ENCODE measurements around the gene MSANTD3.
"Not testable (repeated sequence)": the region's sequence is repeated elsewhere in the genome, so short reads cannot be mapped to it uniquely, and the experiment has no call there.

Gene MSANTD3

GRCh38 chr9:100417815-100418214, 9.1 kb upstream of the MSANTD3 start:
- no peak for TF ChIP-seq CTCF (IDR thresholded peaks at IDR 0.05; ENCODE audit: low read depth, low read length, missing control alignments)
- DNase-seq (ENCODE audit: low read depth): no peak
- no peak overlapping the region for H3K4me3 ChIP-seq (ENCODE audit: low read depth, low read length)

GRCh38 chr9:100419166-100419565, 7.8 kb upstream of the MSANTD3 start:
- no peak overlapping the region for H3K4me3 ChIP-seq (ENCODE audit: low read depth, low read length)
- no peak for TF ChIP-seq CTCF (IDR thresholded peaks at IDR 0.05; ENCODE audit: low read depth, low read length, missing control alignments)
- DNase-seq (ENCODE audit: low read depth): no peak

GRCh38 chr9:100421116-100421515, 5.8 kb upstream of the MSANTD3 start:
- DNase-seq (ENCODE audit: low read depth): not testable (repeated sequence)

GRCh38 chr9:100425758-100426157, 1.2 kb upstream of the MSANTD3 start:
- TF ChIP-seq CTCF (IDR thresholded peaks at IDR 0.05; ENCODE audit: low read depth, low read length, missing control alignments): no peak
- no peak for DNase-seq (ENCODE audit: low read depth)
- no peak overlapping the region for H3K4me3 ChIP-seq (ENCODE audit: low read depth, low read length)

More at GRCh38 chr9:100421116-100421515, 5.8 kb upstream of the MSANTD3 start:
- H3K4me3 ChIP-seq (ENCODE audit: low read depth, low read length): not testable (repeated sequence)

GRCh38 chr9:100426189-100426529, 784 bp upstream of the MSANTD3 start:
- peak overlapping the region; percentile 91; the same call in 1 of the 2 replicates for H3K4me3 ChIP-seq (ENCODE audit: low read depth, low read length)
- no peak for TF ChIP-seq CTCF (IDR thresholded peaks at IDR 0.05; ENCODE audit: low read depth, low read length, missing control alignments)
- DNase-seq (ENCODE audit: low read depth): no peak

- no peak for DNase-seq (ENCODE audit: low read depth)
- H3K4me3 ChIP-seq (ENCODE audit: low read depth, low read length): peak overlapping the region; percentile 91
- no peak for TF ChIP-seq CTCF (IDR thresholded peaks at IDR 0.05; ENCODE audit: low read depth, low read length, missing control alignments)
Observed at GRCh38 chr9:100427366-100428263, 672 bp downstream of the MSANTD3 start.

GRCh38 chr9:100428871-100429654, 2.1 kb downstream of the MSANTD3 start:
- no peak overlapping the region for H3K4me3 ChIP-seq (ENCODE audit: low read depth, low read length)
- no peak for DNase-seq (ENCODE audit: low read depth)
- TF ChIP-seq CTCF (IDR thresholded peaks at IDR 0.05; ENCODE audit: low read depth, low read length, missing control alignments): no peak

All from GM12864 (cell line).